OCI-LY1 (cell line): Measurements from ENCODE around the gene USP24.

Experiments used
- H2AFZ ChIP-seq: fragments of 200-600 bp; sonication (generic), shearing (Covaris generic); 2 replicates; pipeline ENCODE4 v1.6.0; 2014; ENCODE audit warnings: antibody characterized with exemption, mild to moderate bottlenecking, low read length
- H3F3A ChIP-seq: fragments of 200-600 bp; sonication (generic), shearing (Covaris generic); 2 replicates; pipeline ENCODE4 v1.6.0; 2014; ENCODE audit warnings: mild to moderate bottlenecking, antibody characterized with exemption, low read length, moderate library complexity; ENCODE audit not compliant: insufficient read depth
- H3K27ac ChIP-seq: fragments of 200-600 bp; sonication (generic); 2 replicates; pipeline ENCODE4 v1.5.1; 2014; ENCODE audit warnings: low read length, mixed run types, mild to moderate bottlenecking, low read depth; ENCODE audit not compliant: poor library complexity, severe bottlenecking
- H3K27me3 ChIP-seq: fragments of 200-600 bp; sonication (generic); 2 replicates; pipeline ENCODE4 v1.6.0; 2014; ENCODE audit warnings: antibody characterized with exemption, mild to moderate bottlenecking, low read length, moderate library complexity; ENCODE audit not compliant: insufficient read depth
- H3K36me3 ChIP-seq: fragments of 200-600 bp; sonication (generic); 2 replicates; pipeline ENCODE4 v1.6.1; 2014; ENCODE audit warnings: mild to moderate bottlenecking, antibody characterized with exemption, low read length, moderate library complexity, mixed read lengths; ENCODE audit not compliant: insufficient read depth
- H3K4me1 ChIP-seq: fragments of 200-600 bp; sonication (generic); 2 replicates; pipeline ENCODE4 v1.5.1; 2014; ENCODE audit warnings: mild to moderate bottlenecking, low read length, moderate library complexity; ENCODE audit not compliant: insufficient read depth, severe bottlenecking
- H3K4me2 ChIP-seq: fragments of 200-600 bp; sonication (generic), shearing (Covaris generic); 2 replicates; pipeline ENCODE4 v1.6.1; 2014; ENCODE audit warnings: low read length
- H3K4me3 ChIP-seq: fragments of 200-600 bp; sonication (generic); 2 replicates; pipeline ENCODE4 v1.5.1; 2014; ENCODE audit warnings: low read length, low read depth, mild to moderate bottlenecking, mixed read lengths; ENCODE audit not compliant: poor library complexity, severe bottlenecking
- H3K79me2 ChIP-seq: fragments of 200-600 bp; shearing (Covaris generic); 2 replicates; pipeline ENCODE4 v1.6.1; 2016; ENCODE audit warnings: mixed run types, low read length, mixed read lengths; ENCODE audit not compliant: insufficient read depth
- H3K9ac ChIP-seq: fragments of 200-600 bp; sonication (generic), shearing (Covaris generic); 2 replicates; pipeline ENCODE4 v1.6.1; 2014; ENCODE audit warnings: mild to moderate bottlenecking, low read length, mixed read lengths
- H3K9me2 ChIP-seq: fragments of 200-600 bp; sonication (generic), shearing (Covaris generic); 2 replicates; pipeline ENCODE4 v1.6.1; 2014; ENCODE audit warnings: low read depth, mild to moderate bottlenecking, low read length, mixed read lengths
- H3K9me3 ChIP-seq: fragments of 200-600 bp; shearing (Covaris generic); 2 replicates; pipeline ENCODE4 v1.6.1; 2014; ENCODE audit warnings: low read length, mixed read lengths
- H4K20me1 ChIP-seq: fragments of 200-600 bp; sonication (generic), shearing (Covaris generic); 2 replicates; pipeline ENCODE4 v1.6.0; 2016; ENCODE audit warnings: mild to moderate bottlenecking, low read length; ENCODE audit not compliant: insufficient read depth
- CTCF ChIP-seq: fragments of 200-600 bp; sonication (generic), shearing (Covaris generic); IDR thresholded peaks from 2 replicates; pipeline ENCODE4 v1.5.1; 2017; ENCODE audit warnings: mild to moderate bottlenecking, antibody characterized with exemption, low read length, moderate library complexity, mixed read lengths
- EZH2 ChIP-seq: fragments of 200-600 bp; sonication (generic), shearing (Covaris generic); IDR thresholded peaks from 2 replicates; pipeline ENCODE4 v1.8.0; 2017; ENCODE audit warnings: borderline replicate concordance, mixed run types, mild to moderate bottlenecking, antibody characterized with exemption, low read length, moderate library complexity, mixed read lengths

The USP24 gene

GRCh38 chr1:55089683-55090082 lies 125.5 kb downstream of the USP24 start:
- Histone ChIP-seq H3F3A (no peaks in the 10 kb centered on the region), H3K4me2 (no peak overlapping the region), H4K20me1 (no peaks in the 10 kb centered on the region), H3K9ac (no peak overlapping the region), H3K9me2 (no peaks in the 10 kb centered on the region), H3K79me2 (no peaks in the 10 kb centered on the region), H3K27me3 (no peaks in the 10 kb centered on the region), H3K9me3 (no peaks in the 10 kb centered on the region), H3K4me3 (no peak overlapping the region), H3K36me3 (peaks cover 86% of the 10 kb centered on the region), H3K4me1 (no peaks in the 10 kb centered on the region), H2AFZ (no peak overlapping the region), H3K27ac (no peak overlapping the region)
- TF ChIP-seq CTCF (no peak), EZH2 (no peak)

GRCh38 chr1:55088413-55088812 lies 126.8 kb downstream of the USP24 start:
- Histone ChIP-seq H2AFZ (no peak overlapping the region), H3K27me3 (no peaks in the 10 kb centered on the region), H3K9me2 (no peaks in the 10 kb centered on the region), H3F3A (no peaks in the 10 kb centered on the region), H3K79me2 (no peaks in the 10 kb centered on the region), H3K4me3 (no peak overlapping the region), H3K4me2 (no peak overlapping the region), H3K4me1 (no peaks in the 10 kb centered on the region), H3K36me3 (peaks cover 86% of the 10 kb centered on the region), H3K9me3 (no peaks in the 10 kb centered on the region), H3K9ac (no peak overlapping the region), H3K27ac (no peak overlapping the region), H4K20me1 (no peaks in the 10 kb centered on the region)
- TF ChIP-seq CTCF, result no peak
- no peak for TF ChIP-seq EZH2

GRCh38 chr1:55087439-55087838 lies 127.7 kb downstream of the USP24 start:
- Histone ChIP-seq H3K9ac (no peak overlapping the region), H3K79me2 (no peaks in the 10 kb centered on the region), H3K27me3 (no peaks in the 10 kb centered on the region), H3K4me2 (no peak overlapping the region), H3K4me1 (no peaks in the 10 kb centered on the region), H3F3A (no peaks in the 10 kb centered on the region), H3K36me3 (peaks cover 86% of the 10 kb centered on the region), H3K4me3 (no peak overlapping the region), H3K9me2 (no peaks in the 10 kb centered on the region), H3K27ac (no peak overlapping the region), H3K9me3 (no peaks in the 10 kb centered on the region), H4K20me1 (no peaks in the 10 kb centered on the region), H2AFZ (no peak overlapping the region)
- TF ChIP-seq EZH2, result no peak
- TF ChIP-seq CTCF, result no peak
